OCI-LY1 (cell line): ENCODE measurements around the gene REV3L.

Source experiments
- H2AFZ ChIP-seq: fragments of 200-600 bp; sonication (generic), shearing (Covaris generic); 2 replicates; pipeline ENCODE4 v1.6.0; 2014; ENCODE audit warnings: antibody characterized with exemption, mild to moderate bottlenecking, low read length
- H3F3A ChIP-seq: fragments of 200-600 bp; sonication (generic), shearing (Covaris generic); 2 replicates; pipeline ENCODE4 v1.6.0; 2014; ENCODE audit warnings: mild to moderate bottlenecking, antibody characterized with exemption, low read length, moderate library complexity; ENCODE audit not compliant: insufficient read depth
- H3K27ac ChIP-seq: fragments of 200-600 bp; sonication (generic); 2 replicates; pipeline ENCODE4 v1.5.1; 2014; ENCODE audit warnings: low read length, mixed run types, mild to moderate bottlenecking, low read depth; ENCODE audit not compliant: poor library complexity, severe bottlenecking
- H3K27me3 ChIP-seq: fragments of 200-600 bp; sonication (generic); 2 replicates; pipeline ENCODE4 v1.6.0; 2014; ENCODE audit warnings: antibody characterized with exemption, mild to moderate bottlenecking, low read length, moderate library complexity; ENCODE audit not compliant: insufficient read depth
- H3K36me3 ChIP-seq: fragments of 200-600 bp; sonication (generic); 2 replicates; pipeline ENCODE4 v1.6.1; 2014; ENCODE audit warnings: mild to moderate bottlenecking, antibody characterized with exemption, low read length, moderate library complexity, mixed read lengths; ENCODE audit not compliant: insufficient read depth
- H3K4me1 ChIP-seq: fragments of 200-600 bp; sonication (generic); 2 replicates; pipeline ENCODE4 v1.5.1; 2014; ENCODE audit warnings: mild to moderate bottlenecking, low read length, moderate library complexity; ENCODE audit not compliant: insufficient read depth, severe bottlenecking
- H3K4me2 ChIP-seq: fragments of 200-600 bp; sonication (generic), shearing (Covaris generic); 2 replicates; pipeline ENCODE4 v1.6.1; 2014; ENCODE audit warnings: low read length
- H3K4me3 ChIP-seq: fragments of 200-600 bp; sonication (generic); 2 replicates; pipeline ENCODE4 v1.5.1; 2014; ENCODE audit warnings: low read length, low read depth, mild to moderate bottlenecking, mixed read lengths; ENCODE audit not compliant: poor library complexity, severe bottlenecking
- H3K79me2 ChIP-seq: fragments of 200-600 bp; shearing (Covaris generic); 2 replicates; pipeline ENCODE4 v1.6.1; 2016; ENCODE audit warnings: mixed run types, low read length, mixed read lengths; ENCODE audit not compliant: insufficient read depth
- H3K9ac ChIP-seq: fragments of 200-600 bp; sonication (generic), shearing (Covaris generic); 2 replicates; pipeline ENCODE4 v1.6.1; 2014; ENCODE audit warnings: mild to moderate bottlenecking, low read length, mixed read lengths
- H3K9me2 ChIP-seq: fragments of 200-600 bp; sonication (generic), shearing (Covaris generic); 2 replicates; pipeline ENCODE4 v1.6.1; 2014; ENCODE audit warnings: low read depth, mild to moderate bottlenecking, low read length, mixed read lengths
- H3K9me3 ChIP-seq: fragments of 200-600 bp; shearing (Covaris generic); 2 replicates; pipeline ENCODE4 v1.6.1; 2014; ENCODE audit warnings: low read length, mixed read lengths
- H4K20me1 ChIP-seq: fragments of 200-600 bp; sonication (generic), shearing (Covaris generic); 2 replicates; pipeline ENCODE4 v1.6.0; 2016; ENCODE audit warnings: mild to moderate bottlenecking, low read length; ENCODE audit not compliant: insufficient read depth
- EZH2 ChIP-seq: fragments of 200-600 bp; sonication (generic), shearing (Covaris generic); IDR thresholded peaks from 2 replicates; pipeline ENCODE4 v1.8.0; 2017; ENCODE audit warnings: borderline replicate concordance, mixed run types, mild to moderate bottlenecking, antibody characterized with exemption, low read length, moderate library complexity, mixed read lengths
- TF ChIP-seq, protein P1 (sequence below): fragments of 200-600 bp; sonication (generic), shearing (Covaris generic); IDR thresholded peaks from 2 replicates; pipeline ENCODE4 v1.5.1; 2017; ENCODE audit warnings: mild to moderate bottlenecking, antibody characterized with exemption, low read length, moderate library complexity, mixed read lengths

REV3L gene

DNA sequence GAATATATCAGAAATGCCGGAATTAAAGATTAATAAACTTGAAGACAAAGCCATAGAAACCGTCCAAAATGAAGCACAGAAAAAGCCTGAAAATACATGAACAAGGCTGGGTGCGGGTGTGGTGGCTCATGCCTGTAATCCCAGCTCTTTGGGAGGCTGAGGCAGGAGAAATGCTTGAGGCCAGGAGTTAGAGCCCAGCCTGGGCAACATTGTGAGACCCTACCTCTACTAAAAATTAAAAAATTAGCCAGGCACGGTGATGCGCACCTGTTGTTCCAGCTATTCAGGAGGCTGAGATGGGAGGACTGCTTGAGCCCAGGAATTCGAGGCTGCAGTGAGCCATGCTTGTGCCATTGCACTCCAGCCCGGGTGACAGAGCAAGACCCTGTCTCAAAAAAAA is 32.9 kb downstream of the REV3L start:
- Histone ChIP-seq H2AFZ (no peak overlapping the region), H3K4me1 (no peaks in the 10 kb centered on the region), H3K79me2 (peaks cover 91% of the 10 kb centered on the region), H3K4me3 (no peak overlapping the region), H3K9me3 (no peaks in the 10 kb centered on the region), H3K9me2 (no peaks in the 10 kb centered on the region), H3K36me3 (peaks cover 8% of the 10 kb centered on the region; the same call in 1 of the 2 replicates), H3K27me3 (no peaks in the 10 kb centered on the region), H3K9ac (no peak overlapping the region), H3K27ac (no peak overlapping the region), H4K20me1 (peaks cover 2% of the 10 kb centered on the region; the same call in 1 of the 2 replicates), H3K4me2 (no peak overlapping the region), H3F3A (no peaks in the 10 kb centered on the region)
- TF ChIP-seq, protein P1, sequence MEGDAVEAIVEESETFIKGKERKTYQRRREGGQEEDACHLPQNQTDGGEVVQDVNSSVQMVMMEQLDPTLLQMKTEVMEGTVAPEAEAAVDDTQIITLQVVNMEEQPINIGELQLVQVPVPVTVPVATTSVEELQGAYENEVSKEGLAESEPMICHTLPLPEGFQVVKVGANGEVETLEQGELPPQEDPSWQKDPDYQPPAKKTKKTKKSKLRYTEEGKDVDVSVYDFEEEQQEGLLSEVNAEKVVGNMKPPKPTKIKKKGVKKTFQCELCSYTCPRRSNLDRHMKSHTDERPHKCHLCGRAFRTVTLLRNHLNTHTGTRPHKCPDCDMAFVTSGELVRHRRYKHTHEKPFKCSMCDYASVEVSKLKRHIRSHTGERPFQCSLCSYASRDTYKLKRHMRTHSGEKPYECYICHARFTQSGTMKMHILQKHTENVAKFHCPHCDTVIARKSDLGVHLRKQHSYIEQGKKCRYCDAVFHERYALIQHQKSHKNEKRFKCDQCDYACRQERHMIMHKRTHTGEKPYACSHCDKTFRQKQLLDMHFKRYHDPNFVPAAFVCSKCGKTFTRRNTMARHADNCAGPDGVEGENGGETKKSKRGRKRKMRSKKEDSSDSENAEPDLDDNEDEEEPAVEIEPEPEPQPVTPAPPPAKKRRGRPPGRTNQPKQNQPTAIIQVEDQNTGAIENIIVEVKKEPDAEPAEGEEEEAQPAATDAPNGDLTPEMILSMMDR = no peak
- no peak for TF ChIP-seq EZH2

DNA sequence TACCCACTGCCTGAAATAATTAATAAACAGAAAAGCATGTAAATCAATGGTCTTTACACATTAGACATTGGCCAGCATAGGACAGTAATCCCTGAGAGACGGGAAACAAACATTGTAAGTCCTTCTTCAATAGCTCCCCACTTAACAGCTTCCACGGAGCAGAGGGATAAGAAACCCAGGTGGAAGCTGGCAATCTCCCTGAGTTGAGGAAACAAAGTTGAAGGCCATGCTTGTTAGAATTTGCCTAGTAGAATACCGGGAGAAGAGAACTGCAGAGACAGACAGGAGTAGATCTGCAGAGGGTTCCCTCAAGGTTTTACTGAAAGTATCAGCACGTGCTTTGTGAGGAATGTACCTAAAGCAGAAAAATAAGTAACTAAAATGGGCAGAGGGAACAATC is 33.9 kb downstream of the REV3L start:
- Histone ChIP-seq H3K9me2 (no peaks in the 10 kb centered on the region), H3K79me2 (peaks cover 93% of the 10 kb centered on the region), H3K27ac (no peak overlapping the region), H2AFZ (no peak overlapping the region), H3K36me3 (0 out of 2 replicates have a peak, but pooled peaks cover 2% of the 10 kb centered on the region), H3K9me3 (no peaks in the 10 kb centered on the region), H4K20me1 (peaks cover 2% of the 10 kb centered on the region; the same call in 1 of the 2 replicates), H3K4me1 (no peaks in the 10 kb centered on the region), H3K9ac (no peak overlapping the region), H3K4me3 (no peak overlapping the region), H3K27me3 (no peaks in the 10 kb centered on the region), H3K4me2 (no peak overlapping the region), H3F3A (no peaks in the 10 kb centered on the region)
- TF ChIP-seq, protein P1 = no peak
- TF ChIP-seq EZH2 = no peak

DNA sequence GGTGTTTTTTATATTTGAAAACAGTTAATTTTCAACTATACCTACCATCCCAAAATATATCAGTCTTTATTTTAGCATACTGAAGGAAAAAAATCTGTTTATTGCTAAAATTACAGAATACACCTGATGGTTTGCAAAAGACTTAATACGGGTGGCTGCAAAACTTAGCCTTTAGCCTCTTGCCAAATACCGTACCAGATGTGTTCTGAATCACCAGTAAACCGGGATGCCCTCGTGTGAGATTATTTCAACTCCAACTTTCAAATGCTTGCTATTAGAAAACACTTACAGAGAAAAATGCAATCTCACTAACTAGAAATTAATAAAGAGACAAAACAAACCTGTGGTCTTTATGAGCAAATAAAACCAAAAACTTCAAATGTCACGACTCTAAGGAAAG is 36.0 kb downstream of the REV3L start:
- Histone ChIP-seq H3K27me3 (no peaks in the 10 kb centered on the region), H3K4me2 (no peak overlapping the region), H3K9me2 (no peaks in the 10 kb centered on the region), H3K4me3 (no peak overlapping the region), H3K9me3 (no peaks in the 10 kb centered on the region), H3K36me3 (no peaks in the 10 kb centered on the region), H3K27ac (no peak overlapping the region), H3K4me1 (peaks cover 8% of the 10 kb centered on the region), H3K9ac (no peak overlapping the region), H3F3A (no peaks in the 10 kb centered on the region), H2AFZ (no peak overlapping the region), H3K79me2 (peaks cover 93% of the 10 kb centered on the region), H4K20me1 (peaks cover 2% of the 10 kb centered on the region; the same call in 1 of the 2 replicates)
- TF ChIP-seq, protein P1 = no peak
- TF ChIP-seq EZH2 = no peak
